Measurements from ENCODE around the gene SIRPA.
A peak's percentile ranks its signal among the peaks of the same experiment; 100 is the strongest.

Gene SIRPA

GRCh38 chr20:1934156-1934555 lies 38.9 kb downstream of the SIRPA start:
- peak; percentile 92 for DNase-seq (ENCODE audit: low read depth)

- peak; percentile 93 for DNase-seq (ENCODE audit: low read depth)
Observed at GRCh38 chr20:1934721-1935573, 39.7 kb downstream of the SIRPA start.

GRCh38 chr20:1935696-1936366 lies 40.6 kb downstream of the SIRPA start:
- peak; percentile 16 for DNase-seq (ENCODE audit: low read depth)

GRCh38 chr20:1937316-1937976 lies 42.2 kb downstream of the SIRPA start:
- DNase-seq (ENCODE audit: low read depth): no peak

GRCh38 chr20:1938464-1939269 lies 43.5 kb downstream of the SIRPA start:
- no peak for DNase-seq (ENCODE audit: low read depth)

GRCh38 chr20:1939270-1939595 lies 44.0 kb downstream of the SIRPA start:
- no peak for DNase-seq (ENCODE audit: low read depth)

DNA sequence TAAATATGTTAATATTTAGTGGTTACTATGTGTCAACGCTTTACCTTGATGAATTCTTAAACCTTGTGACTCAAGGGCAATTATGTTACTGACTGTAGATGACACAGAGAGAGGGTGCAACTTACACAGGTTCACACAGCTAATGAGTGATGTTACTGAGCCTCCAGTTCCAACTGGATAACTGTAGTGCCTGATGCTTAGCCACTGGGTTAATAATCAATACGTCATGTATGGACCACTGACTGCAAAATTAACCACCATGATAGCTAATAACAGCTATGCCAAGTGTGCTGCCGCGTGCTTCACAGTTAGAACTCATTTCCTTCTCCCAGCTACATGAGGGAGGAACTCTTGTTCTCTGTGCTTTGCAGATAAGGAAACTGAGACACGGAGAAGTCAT lies 45.4 kb downstream of the SIRPA start:
- DNase-seq (ENCODE audit: low read depth): no peak

DNA sequence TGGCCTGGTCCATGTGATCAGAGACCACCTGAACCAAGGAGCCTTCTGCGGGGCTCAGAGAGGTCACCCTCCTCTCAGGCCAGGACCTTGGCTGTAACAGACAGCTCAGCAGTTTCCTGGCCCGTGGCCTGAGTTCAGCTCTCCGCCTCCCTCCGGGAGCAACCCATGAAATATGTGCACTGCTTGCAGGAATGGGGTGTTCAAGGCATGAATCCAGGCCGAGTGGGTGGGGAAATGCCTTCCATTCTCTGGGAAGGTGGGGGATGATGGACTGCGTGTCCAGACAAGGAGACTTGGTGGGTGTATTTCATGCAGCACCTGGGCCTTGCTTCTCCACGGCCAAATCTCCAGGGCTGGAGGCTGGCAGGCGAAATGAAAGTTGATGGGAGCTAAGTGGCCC lies 46.0 kb downstream of the SIRPA start:
- peak; percentile 54 for DNase-seq (ENCODE audit: low read depth)

DNA sequence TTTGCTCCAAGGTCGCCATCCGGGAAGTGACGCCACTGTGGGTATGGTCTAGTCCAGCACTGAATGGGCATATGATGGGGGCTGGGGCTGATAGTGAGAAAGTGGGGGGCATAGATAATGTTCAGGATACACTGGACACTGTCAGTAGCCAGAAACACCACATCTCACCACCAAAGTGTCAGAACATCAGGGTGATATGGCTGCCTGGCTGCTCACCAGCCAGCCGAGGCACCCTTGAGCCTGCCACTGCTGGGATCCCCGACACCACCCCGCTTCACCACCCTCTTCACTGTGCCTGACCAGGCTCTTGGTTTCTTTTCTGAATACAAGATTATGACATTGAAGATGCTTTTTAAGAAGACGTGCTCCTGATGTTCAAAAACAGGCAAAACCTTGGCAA lies 46.9 kb downstream of the SIRPA start:
- no peak for DNase-seq (ENCODE audit: low read depth)

DNA sequence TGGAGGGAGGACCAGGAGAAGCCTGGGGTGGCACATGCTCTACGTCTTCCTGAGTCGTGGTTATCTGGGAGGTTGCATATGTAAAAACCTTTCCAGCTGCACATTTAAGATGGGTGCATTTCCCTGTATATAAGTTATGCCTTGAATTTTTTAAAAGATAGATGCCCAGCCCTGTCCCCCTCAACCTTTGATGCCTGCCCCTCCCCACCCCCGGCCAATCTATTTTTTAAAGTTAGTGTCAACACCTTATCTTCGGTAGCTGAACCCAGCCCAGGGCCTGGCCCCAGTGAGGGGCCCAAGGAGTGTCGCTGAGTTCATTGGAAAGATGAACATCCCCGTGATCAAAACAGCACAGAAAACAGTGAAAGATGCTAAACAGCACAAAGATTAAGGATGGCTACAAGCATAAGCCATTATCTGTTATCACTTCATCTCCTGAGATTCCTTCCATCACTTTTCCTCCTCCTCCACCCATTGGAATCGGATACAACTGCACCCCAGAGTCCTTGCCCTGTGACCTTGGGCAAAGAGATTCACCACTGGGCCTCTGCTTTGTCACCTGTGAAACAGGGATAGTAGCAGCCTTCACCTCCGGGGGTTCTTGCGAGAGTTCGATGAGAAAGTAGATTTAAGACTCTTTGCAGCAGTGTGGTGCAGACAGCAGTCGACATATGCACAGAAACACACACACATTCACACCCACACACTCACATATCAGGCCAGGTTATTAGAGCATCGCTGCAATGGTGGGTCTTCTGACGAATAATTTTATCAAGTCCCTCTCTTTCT lies 47.5 kb downstream of the SIRPA start:
- no peak for DNase-seq (ENCODE audit: low read depth)

GRCh38 chr20:1943275-1944002 lies 48.2 kb downstream of the SIRPA start:
- no peak for DNase-seq (ENCODE audit: low read depth)

GRCh38 chr20:1944345-1945091 lies 49.3 kb downstream of the SIRPA start:
- DNase-seq (ENCODE audit: low read depth): no peak

DNA sequence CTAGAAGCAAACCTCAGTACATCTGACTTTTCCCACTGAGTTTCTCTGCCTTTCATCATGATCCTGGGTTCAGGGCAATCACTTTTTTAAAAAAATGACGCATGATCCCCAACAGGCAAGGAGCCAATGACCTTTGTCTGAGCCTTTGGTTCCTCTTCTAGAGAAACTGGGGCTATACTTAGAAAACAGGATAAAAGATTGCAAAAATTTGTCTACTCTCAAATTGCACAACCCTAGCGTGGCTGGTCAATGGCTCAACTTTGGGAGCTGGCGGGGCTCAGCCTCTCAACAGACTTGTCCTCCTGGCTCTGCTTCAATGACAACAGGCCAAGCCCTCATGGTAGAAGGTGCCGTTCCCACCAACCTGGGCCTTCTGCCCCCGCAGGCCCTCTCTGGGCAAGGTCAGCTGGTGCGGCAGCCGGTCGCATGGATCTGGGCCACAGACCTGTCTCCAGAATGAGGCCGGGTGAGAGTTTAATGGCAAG lies 50.0 kb downstream of the SIRPA start:
- DNase-seq (ENCODE audit: low read depth): peak; percentile 77

DNA sequence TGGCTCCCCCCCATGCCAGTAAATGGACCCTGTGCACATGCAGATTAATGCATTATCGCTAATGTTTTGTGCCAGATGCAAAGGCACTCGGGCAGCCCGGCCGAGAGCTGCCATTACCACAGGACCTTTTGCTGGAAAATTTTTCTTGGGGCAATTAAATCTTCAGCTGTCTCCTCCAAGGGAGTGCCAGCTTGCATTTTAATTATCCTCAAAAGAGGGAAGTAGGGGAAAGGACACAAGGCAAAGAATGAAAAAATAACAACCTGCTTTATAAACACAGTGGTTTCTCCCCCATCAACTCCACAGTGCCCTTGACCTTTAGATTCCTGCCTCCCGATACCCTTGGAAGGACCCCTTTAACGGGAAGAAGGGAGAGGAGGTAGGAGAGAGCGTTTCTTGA lies 50.5 kb downstream of the SIRPA start:
- no peak for DNase-seq (ENCODE audit: low read depth)

GRCh38 chr20:1946442-1946761 lies 51.2 kb downstream of the SIRPA start:
- DNase-seq (ENCODE audit: low read depth): no peak

- peak; percentile 75 for DNase-seq (ENCODE audit: low read depth)
Observed at GRCh38 chr20:1946762-1947534, 51.7 kb downstream of the SIRPA start.

DNA sequence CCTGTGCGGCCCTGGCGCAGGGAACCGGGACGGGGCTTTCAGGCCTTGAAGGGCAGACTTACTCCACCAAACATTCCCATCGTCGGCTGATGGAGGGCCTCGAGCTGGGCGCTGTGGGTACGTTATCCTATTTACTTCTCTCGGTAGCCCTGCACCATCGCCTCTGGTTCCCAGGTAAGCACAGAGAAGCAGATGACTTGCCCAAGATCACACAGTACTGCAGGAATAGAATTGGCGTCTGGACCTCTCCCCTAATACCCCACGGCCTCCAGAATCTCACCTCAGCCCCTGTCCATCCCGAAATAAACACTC lies 52.3 kb downstream of the SIRPA start:
- DNase-seq (ENCODE audit: low read depth): no peak

DNA sequence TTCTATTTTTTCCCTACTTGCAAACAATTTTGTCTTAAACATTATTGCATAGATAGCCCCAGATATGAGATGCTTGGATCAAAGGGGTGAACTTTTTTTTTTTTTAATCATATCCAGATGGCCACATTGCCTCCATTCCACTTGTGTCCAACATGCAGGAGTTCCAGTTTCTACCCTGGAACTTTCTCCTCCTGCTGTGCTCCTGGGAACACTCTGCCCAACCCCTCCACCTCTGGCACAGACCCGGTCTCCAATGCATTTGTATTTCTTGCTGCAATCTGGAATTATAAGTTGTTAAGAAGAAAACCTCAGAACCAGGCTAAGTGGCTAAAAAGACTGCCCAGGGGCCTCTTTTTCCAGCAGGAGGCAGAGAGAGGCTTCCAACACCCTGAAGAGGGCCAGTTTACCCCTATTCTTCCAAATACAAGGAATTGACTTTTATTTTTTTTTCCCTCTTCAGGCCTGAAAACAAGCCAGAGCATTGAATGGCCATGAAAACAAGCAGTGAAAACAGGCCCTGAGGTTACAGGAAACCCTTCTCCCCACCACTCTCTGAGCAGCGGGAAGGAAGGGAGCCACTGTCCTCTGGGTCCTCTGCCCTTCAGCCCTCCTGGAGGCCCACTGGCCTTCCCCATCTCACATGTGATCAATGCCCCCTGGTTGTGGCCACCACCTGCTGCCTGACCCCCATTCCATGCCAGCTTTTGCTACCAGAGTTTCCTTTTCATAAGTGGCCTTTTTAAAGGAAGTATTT lies 54.3 kb downstream of the SIRPA start:
- no peak for DNase-seq (ENCODE audit: low read depth)

GRCh38 chr20:1950836-1951235 lies 55.6 kb downstream of the SIRPA start:
- DNase-seq (ENCODE audit: low read depth): no peak

Data from amniotic epithelial cell (primary cell).